ENCODE measurements around the gene WASF2. TPM values are rescaled to one million over a fixed set of nuclear protein-coding genes. Genes with fewer than 3 reads are reported as not detected.
A peak's percentile ranks its signal among the peaks of the same experiment; 100 is the strongest.
"Not testable (repeated sequence)": the region's sequence is repeated elsewhere in the genome, so short reads cannot be mapped to it uniquely, and the experiment has no call there.

The WASF2 gene
- total RNA-seq, 1 donor from 2014 or later, result 6.1 TPM

DNA sequence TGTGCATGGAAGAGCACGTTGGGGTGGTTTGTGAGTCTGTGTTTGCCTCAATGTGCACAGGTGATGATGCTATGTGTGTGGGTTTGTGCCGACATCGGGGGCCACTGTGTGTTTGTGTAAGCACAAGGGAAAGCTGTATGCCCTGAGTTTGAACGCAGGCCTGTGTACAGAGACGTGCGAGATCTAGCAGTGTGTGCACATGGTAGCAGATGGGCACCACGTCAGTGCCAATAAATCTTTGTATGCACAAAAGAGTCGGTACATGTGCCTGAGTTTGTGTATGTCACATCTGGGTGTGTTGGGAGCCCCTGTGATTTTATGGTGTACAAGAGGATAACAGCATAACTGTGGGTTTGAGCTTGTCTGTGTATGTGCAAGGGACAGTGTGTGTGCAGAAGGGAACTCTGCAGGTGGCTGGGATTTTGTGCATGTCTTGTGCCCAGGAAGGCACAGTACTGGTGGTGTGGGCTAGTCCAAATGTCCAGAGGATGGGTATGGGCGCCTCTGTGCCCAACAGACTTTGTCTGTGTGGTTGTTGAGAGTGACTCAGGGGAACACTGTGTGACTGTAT, 32.0 kb upstream of the WASF2 start:
- DNase-seq, result no peak

DNA sequence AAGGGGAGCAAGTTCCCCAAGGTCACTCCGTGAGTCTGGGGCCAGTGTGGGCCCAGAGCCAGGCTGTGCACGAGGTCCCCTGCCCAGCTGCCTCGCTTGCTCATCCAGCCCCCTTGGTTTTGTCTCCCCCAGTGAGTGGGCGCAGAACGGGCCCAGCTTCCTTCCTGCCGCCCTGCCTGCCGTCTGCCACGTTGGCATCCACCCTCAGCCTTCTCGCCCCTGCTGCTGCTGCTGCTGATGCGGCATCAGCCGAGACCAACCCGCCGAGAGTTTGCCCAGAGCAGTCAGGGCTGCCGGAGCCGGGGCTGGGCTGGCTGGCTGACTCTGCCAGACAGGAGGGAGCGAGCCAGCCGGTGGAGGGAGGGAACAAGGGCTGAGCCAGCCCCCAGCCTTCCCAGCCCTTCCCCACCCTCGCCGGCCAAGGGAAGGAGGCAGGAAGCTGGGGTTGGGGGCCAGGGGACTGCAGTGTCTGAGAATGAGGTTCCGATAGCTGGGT, 31.4 kb upstream of the WASF2 start:
- DNase-seq, result peak; percentile 65

DNA sequence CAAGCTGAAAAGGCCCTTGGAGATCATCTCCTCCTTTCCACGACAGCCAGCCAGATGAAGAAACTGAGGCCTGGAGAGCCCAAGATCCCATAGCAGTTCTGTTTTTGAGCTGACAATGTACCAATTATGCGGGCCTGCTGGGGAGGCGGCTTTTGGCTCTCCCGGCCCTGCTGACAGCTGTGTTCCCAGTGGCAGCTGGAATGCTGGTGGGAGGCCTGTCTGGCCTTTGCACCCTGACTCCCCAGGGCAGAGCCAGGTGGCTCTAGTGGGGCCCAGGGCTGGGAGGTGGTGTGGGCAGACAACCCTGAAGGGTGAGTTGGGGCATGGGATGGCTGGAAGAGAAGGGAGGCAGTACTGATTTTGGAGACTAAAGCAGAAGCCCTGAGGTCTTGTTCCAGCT, 30.7 kb upstream of the WASF2 start:
- DNase-seq, result peak; percentile 23

DNA sequence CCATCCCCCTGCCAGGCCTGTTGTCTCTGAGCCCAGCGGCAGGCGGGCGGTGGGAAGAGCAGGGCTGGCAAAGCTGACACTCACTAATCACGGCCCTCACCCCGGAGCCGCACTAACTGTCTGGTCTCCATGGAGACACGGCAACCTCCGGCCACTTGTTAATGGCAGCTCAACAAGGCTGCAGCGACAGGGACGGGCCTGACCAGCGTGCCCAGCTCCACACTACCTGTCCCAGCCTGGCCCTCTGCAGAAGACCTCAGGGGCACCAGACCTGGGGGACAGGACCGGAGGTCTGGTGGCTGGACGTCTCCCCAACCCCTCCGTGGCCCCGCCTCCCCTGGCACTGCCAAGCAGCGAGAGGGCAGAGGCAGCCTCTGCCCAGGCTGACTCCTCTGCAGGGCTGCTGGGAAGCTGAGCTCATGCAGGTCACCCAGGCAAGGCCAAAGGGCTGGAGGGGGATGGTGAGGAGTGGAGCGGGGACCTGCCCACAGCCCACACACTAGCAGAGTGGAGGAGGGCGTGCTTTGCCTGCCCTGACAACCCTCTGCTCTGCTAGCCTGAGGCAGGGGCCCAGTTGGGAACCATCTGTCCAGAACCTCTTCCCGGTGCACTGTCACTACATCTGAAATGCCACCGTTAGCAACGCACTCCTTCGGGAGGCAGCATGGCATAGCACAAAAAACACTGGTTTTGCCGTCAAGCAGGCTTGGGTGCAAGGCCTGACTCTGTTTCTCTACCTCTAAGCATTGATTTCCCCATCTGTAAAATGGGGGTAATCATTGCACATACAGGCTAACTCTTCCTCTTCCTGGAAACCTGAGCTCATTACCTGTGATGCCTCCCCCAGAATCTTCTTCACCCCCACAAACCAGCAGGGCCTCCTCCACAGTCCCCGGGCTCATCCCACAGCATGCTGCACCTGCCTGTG, 29.6 kb upstream of the WASF2 start:
- peak; percentile 34 for DNase-seq

DNA sequence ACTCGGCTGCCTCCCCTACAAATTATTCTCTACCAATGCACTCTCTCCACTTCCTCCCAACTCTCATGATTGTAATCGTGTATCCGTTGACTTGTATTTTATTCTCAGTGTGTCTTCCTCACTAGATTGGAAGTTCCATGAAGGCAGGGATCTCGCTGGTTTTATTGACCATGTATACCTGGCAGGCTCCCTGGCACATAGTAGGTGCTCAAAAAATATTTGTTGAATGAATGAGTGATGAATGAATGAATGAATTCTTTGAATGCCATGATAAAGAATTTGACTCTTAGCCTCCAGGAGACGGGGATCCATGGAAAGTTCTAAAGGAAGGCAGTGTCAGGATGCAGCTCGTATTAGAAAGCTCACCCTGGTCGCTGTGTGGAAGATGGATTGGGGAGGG, 28.8 kb upstream of the WASF2 start:
- no peak for DNase-seq

DNA sequence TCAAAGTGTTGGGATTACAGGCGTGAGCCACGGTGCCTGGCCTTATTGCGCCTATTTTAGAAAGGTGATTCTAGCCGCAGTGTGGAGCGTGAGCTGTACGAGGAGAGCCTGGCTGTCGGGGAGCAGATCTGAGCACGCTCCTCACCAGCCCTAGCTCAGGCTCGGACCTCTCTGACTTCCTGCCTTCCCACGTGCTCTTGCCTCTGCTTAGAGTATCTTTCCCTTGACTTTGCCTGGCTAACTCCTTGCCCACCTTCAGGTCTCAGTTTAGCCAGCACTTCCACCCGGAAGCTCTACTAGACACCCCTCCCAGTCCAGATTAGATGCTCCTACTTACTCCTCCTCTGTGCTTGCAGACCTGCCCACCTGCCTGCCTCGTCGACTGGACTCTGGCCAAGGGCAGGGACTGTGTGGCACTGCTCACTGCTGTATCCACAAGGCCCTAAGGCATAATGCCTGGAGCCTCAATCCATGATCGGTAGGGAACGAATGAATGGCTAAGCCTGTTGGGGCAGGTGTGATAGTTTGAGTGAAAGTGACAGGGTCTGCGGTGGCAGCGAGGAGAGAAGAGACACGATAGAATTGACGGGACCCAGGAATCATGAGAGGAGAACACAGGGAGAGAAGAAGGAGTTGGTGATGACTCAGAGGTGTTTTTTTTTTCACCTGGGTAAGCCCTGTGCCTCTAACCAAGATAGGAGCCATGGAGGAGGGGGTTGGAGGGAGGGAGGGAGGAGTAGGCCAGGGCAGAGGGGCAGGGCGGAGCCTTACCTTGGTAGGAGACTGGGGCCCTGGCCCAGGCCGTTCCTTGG, 28.1 kb upstream of the WASF2 start:
- DNase-seq, result no peak

DNA sequence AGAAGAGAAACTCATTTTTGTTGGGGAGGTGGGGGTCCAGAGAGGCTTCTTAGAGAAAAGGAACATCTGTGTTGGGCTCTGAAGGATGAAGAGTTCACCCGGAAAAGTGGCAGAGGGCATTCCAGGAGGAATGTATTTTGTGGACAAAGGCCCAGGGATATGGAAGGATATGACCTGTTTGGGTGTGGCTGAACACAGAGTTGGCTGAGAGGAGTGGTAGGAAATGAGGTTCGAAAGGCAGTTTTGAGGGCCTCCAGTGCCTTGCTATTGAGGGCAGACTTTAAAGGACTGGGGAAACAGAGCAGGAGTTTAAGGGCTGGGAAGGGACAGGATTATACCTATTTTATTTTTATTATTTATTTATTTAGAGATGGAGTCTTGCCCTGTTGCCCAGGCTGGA, 27.3 kb upstream of the WASF2 start:
- no peak for DNase-seq

DNA sequence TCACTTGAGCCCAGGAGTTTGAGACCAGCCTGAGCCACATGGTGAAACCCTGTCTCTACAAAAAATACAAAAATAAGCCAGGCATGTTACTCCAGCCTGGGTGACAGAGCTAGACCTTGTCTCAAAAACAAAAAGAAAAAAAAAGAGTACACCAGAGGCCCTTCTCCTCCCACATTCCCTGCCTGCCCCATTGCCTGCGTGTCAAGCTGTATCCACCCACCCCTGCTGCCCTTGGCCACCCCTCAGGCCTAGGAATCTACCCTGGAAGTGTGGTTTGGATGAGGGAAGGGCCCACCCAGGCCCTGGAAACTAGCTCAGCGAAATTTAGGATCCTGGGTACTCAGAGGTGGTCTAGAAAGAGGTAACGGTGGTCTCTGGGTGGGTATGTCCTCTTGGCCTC, 25.7 kb upstream of the WASF2 start:
- DNase-seq, result no peak

DNA sequence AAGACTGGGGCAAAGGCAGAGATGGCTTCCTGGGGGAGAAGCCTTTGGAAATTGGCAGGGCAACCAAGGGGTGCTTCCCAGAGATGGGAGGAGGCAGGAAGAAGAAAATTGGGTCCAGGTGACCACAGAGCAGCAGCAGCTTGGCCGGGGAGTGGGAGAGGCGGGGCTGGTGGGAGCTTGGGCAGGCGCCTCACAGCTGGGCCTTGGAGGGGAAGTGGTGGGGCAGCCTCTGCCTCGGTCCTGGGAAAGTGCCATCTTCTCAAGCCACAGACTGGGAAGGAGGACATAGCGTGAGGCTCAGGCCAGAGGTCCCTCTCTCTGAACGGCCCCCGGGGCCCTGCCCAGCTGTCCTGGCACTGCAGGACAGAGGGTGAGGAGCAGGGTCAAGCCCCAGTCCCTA, 24.0 kb upstream of the WASF2 start:
- no peak for DNase-seq

DNA sequence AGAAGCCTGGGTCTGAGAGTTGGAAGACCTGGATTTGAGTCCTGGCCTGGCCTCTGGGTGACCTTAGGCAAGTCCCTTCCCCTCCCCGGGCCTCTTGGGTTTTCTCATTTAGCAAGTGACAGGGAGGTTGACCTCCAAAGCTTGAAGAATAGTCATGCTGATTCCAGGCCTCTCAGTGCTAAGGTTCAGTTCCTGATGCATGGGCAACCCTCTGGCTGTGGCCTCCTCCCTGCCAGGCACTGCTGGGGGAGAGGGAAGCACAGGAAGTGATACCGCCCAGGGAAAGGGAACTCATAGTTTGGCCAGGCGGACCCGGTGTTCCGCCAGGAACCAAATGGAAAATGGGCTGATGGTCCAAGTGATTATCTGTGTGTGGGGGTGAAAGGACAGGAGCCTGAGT, 23.6 kb upstream of the WASF2 start:
- no peak for DNase-seq

DNA sequence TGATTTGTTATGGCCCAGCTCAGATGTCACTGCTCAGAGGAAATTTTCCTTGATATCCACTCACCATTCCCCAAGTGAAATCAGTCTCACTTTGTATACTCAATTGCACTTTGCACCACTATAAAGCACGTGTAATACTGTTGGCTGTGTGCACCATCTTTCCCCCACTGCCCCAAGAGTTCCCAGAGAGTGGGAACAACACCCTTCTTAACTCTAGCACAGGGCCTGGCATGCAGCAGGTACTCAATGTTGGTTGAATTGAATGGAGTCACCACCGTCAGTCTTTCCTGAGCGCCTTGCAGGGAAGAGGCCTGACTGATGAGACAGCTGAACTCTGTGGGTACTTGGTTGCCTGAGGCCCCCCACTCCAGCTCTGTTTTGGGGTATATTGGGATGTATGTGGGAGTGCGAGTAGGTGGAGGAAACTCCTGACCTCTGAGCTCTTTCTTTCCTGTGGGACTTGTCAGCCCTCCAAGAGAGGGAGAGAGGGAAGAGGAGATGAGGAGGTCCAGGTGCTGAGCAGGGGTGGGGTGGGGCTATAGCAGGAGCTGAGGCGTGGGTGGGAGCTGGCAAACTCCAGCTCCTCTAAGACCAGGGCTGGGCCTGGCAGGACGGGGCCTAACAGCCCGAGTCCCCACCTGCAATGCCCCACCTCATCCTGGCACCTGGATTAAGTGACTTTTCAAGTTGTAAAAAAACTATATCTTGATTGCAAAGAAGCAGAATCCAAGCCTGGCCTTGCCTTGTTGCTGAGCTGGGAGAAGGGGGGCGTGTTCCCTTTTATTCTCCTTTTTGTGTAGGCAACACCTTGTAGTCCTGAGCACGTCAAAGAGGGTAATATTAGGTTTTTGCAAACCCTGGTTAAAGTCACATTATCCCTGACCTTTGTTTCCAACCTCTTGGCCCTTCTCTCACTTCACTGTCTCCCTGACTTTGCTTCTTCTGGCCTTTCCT, 19.4 kb upstream of the WASF2 start:
- no peak for DNase-seq

DNA sequence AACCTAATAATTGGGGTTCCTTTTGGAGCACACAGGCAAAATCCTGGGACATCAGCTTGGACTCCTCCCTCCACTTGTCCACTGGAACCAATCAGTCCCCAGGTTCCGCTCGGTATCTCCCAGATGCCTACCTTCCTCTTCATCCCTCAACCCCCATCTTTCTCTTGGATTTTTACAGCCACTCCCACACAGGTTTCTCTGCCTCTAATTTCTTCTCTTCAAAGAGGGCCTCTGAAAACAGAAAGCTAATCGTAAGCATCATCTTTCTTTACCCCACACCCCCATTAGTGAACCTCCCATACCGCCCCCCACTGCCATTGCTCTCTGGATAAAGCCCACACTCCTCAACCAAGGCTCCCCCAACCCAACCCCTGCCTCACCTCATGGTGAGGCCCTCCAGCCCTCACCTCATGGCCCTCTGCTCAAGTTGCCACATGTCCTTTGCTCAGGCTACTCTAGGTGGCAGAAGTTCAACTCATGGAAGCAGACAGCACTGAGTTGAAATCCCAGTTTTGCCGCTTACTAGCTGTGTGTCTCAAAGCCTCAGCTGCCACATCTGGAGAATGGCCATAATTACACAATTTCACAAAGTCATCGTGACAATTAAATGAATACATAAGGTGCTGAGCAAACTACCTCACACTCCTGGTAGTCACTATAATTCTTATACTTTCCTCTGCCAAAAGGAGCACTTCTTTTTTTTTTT, 18.1 kb upstream of the WASF2 start:
- no peak for DNase-seq

DNA sequence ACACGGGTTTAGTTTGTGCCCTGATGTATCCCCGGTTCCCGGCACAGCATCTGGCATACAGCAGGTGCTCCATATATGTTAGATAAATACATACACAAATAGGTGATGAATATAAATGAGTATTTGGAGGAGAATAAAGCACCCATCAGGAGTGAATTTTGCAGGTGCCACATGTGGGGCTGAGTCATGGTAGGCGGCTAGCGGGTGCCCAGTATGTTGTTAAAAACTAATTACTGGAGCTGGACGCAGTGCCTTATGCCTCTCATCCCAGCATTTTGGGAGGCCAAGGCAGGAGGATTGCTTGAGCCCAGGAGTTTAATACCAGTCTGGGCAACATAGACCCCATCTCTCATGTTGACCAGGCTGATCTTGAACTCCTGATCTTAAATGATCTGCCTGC, 16.7 kb upstream of the WASF2 start:
- DNase-seq, result no peak

DNA sequence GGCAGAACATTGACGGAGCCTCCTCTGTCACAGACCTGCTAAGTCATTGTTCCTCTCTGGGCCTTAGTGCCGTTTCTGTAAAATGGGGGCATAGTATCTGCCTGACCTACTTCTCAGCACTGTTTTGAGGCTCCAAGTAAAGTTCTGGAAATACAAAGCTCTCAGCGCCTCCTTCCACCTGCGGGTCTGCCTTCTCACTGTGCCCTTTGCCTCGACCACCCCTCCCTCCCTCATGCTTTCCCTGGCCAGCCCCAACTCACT, 15.4 kb upstream of the WASF2 start:
- no peak for DNase-seq

DNA sequence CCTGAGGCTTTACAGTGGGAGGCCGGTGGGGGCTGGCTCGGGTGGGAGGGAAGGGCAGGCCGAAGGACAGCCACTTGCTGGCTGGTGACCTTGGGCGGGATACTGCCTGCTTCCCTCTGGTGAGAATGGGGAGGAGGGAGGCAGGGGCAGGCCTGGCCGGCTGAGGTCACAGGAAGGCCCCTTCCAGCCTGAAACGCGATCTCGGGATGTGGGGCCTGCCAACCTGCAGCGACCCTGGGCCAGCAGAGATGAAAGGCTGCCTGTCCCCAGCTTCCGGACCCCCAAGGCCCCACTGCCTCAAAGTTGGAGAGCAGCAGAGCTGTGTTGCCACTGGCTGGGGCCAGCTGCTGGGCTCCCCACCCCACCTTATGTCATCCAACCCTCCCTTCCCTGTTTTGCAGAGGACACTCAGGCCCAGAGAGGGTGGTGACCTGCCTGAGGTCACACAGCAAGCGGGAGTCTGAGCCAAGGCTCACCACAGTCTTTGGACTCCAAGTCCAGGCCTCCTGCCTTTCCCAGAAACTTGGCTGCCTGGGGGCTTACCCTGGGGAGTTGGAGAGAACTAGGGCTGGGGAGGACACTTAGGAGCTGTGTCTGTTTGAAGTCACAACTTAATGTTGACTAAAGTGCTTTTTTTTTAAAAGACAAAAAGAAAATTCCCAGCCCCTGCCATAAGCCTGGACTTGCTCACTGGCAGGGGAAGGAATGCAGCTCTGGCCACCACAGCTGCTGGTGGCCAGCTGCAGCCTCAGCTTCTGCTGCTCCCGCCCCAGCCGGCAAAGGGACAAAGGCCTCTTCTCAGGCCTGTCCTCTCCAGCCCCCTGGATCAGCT, 14.8 kb upstream of the WASF2 start:
- peak; percentile 80 for DNase-seq

DNA sequence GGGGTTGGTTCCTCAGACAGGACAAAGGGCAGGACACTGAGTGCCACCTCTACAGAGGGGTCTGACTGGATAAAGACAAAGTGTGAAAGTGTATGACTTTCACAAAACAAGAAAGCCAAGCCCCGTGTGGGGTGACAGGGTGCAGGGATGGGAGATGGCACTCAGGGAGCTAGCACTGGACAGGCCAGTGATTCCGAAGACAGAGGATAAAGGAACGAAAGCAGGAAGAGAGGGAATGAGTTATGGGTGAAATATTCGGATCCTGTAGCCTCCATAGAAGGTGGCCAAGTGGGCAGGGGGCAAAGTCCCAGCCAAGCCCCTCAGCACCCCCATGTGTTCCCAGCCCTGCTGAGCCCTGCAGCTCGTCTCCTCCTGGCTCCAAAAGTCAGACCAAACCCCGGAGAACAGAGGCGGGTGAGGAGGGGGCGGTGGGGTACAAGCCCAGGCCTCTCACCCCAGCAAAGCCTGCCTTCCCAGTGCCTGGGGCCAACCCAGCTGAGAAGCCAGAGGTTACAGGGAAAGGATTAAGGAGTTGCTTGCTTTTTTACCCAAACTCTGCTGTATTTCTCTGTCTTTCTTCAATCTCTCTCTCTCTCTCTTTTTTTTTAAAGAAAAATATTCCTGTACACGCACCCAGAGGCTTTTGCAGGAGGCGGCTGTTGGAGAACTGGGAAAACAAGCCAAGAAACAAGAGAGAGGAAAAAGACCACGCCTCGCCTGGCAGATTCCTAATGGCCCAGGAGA, 14.0 kb upstream of the WASF2 start:
- no peak for DNase-seq

DNA sequence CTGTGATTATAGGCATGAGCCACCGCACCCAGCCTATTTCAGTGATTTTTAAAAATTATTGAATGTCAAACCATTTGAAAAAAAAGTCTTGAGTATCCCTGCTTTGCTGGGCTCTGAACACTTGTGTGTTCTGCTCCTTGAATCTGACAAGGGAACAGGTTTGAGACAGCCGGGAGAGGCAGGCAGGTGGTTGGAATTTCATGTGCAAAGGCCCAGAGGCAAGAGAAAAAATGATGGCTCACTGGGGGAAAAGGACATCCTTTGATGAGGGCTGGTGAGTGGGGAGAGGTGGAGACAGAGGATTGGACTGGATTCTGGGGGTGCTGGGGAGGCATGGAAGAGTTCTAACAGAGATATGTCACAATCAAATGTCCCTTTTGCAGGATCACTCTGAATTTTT, 13.1 kb upstream of the WASF2 start:
- no peak for DNase-seq

DNA sequence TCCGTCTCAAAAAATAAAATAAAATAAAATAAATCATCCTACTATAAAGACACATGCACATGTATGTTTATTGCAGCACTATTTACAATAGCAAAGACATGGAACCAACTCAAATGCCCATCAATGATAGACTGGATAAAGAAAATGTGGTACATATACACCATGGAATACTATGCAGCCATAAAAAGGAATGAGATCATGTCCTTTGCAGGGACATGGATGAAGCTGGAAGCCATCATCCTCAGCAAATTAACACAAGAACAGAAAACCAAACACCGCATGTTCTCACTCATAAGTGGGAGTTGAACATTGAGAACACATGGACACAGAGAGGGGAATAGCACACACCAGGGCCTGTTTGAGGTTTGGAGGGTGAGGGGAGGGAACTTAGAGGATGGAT, 11.2 kb upstream of the WASF2 start:
- not testable (repeated sequence) for DNase-seq

DNA sequence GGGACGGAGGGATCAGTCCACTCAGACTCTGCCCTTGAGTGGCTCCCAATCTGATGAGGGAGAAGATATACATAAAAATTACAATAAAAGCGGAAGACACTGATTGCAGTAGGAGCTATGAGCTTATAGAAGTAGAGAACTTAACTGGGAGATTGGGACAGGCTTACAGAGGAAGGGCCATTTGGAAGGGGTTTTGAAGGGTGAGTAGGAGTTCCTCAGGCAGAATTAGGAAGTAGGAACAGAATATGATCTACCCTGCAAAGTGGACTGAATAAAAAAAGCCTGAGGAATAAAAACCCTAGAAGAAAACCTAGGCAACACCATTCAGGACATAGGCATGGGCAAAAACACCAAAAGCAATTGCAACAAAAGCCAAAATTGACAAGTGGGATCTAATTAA, 9.2 kb upstream of the WASF2 start:
- DNase-seq, result no peak
